GM12864 (cell line): Measurements from ENCODE around the gene BAIAP2L2.

Experiments used
- DNase-seq: peaks from one replicate; pipeline ENCODE4 v3.0.0-alpha.2; 2011; ENCODE audit warnings: low read depth
- H3K4me3 ChIP-seq: 2 replicates; pipeline ENCODE4 v1.5.1; 2011; ENCODE audit warnings: mild to moderate bottlenecking, low read depth, low read length, control low read depth
- TF ChIP-seq, protein P1 (sequence below): IDR thresholded peaks from 2 replicates; pipeline ENCODE4 v1.5.1; 2011; ENCODE audit warnings: low read depth, mild to moderate bottlenecking, moderate library complexity, low read length, control low read depth, inconsistent platforms; ENCODE audit errors: missing control alignments

Gene BAIAP2L2

DNA sequence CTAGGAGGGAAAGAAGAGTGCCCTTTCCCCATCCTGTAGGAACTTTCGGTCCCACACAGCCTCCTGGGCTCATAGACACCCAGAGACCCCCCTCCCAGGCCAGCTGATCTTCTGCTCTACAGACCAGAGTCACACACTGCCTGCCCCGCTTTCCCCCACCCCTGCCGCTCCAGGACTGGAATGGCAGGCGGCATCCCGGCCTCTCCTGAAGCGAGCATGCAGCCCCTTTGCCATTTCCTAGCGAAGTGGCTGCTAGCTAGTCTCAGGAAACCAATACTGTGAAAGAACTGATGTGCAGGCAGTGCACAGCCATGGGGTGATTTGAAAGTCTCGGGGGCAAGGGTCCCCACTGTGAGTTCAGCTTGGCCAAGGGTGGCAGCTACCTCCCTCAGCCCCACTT, 44.9 kb downstream of the BAIAP2L2 start:
- TF ChIP-seq, protein P1, sequence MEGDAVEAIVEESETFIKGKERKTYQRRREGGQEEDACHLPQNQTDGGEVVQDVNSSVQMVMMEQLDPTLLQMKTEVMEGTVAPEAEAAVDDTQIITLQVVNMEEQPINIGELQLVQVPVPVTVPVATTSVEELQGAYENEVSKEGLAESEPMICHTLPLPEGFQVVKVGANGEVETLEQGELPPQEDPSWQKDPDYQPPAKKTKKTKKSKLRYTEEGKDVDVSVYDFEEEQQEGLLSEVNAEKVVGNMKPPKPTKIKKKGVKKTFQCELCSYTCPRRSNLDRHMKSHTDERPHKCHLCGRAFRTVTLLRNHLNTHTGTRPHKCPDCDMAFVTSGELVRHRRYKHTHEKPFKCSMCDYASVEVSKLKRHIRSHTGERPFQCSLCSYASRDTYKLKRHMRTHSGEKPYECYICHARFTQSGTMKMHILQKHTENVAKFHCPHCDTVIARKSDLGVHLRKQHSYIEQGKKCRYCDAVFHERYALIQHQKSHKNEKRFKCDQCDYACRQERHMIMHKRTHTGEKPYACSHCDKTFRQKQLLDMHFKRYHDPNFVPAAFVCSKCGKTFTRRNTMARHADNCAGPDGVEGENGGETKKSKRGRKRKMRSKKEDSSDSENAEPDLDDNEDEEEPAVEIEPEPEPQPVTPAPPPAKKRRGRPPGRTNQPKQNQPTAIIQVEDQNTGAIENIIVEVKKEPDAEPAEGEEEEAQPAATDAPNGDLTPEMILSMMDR = no peak
- no peak for DNase-seq
- H3K4me3 ChIP-seq = no peak overlapping the region

GRCh38 chr22:38062791-38063190, 47.7 kb downstream of the BAIAP2L2 start:
- DNase-seq = no peak
- H3K4me3 ChIP-seq = no peak overlapping the region
- TF ChIP-seq, protein P1 = no peak

DNA sequence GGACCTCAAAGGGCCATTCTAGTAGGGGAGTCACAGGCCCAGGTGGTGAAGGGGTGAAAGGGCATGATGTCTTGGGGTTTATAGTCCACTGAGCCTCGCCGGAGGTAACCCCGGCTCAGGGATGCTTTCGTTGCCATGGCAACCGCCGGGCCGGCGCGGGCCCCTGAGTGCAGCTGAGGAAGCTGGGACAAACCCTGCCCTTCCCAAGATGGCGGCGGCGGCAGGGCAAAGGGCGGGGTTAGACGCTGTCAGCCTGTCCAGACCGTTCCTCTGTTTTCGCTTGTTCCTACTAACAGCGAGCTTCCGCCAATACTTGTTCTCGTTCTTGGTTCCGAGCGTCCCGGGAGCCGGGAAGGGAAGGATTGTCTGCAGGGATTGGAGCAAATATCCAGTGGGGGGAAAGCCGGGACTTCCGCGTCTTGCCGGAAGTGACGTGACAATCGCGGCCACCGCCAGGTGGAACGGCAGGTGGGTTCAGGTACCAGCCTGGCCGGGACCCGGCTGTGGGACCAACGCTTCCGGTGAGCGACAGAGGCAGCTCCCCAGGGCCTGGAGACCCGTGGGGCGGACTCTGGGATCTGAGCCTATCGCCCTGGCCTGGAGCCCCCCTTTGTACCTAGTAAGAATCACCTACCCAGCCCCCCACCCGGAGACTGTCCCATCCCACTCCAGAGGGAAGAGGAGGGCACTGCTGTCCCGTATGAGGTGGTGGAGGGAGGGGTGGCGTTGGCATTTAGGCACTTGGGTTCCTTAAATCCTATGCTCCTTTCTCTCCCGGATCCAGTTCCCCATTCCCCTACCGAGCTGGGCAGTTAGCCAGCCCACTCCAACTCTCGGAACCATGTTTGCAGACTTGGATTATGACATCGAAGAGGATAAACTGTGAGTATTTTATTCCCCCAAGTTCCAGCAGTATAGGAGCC, 53.3 kb downstream of the BAIAP2L2 start, which contains the start of gene PICK1:
Gene PICK1, plus strand, starts transcription at position 436 of the 923 bp plus-strand sequence. Its CDS starts 406 bp downstream, at position 842.
- peak; percentile 34 for DNase-seq
- TF ChIP-seq, protein P1 = no peak
- peak within 1 kb of the TSS; percentile 69 for H3K4me3 ChIP-seq

DNA sequence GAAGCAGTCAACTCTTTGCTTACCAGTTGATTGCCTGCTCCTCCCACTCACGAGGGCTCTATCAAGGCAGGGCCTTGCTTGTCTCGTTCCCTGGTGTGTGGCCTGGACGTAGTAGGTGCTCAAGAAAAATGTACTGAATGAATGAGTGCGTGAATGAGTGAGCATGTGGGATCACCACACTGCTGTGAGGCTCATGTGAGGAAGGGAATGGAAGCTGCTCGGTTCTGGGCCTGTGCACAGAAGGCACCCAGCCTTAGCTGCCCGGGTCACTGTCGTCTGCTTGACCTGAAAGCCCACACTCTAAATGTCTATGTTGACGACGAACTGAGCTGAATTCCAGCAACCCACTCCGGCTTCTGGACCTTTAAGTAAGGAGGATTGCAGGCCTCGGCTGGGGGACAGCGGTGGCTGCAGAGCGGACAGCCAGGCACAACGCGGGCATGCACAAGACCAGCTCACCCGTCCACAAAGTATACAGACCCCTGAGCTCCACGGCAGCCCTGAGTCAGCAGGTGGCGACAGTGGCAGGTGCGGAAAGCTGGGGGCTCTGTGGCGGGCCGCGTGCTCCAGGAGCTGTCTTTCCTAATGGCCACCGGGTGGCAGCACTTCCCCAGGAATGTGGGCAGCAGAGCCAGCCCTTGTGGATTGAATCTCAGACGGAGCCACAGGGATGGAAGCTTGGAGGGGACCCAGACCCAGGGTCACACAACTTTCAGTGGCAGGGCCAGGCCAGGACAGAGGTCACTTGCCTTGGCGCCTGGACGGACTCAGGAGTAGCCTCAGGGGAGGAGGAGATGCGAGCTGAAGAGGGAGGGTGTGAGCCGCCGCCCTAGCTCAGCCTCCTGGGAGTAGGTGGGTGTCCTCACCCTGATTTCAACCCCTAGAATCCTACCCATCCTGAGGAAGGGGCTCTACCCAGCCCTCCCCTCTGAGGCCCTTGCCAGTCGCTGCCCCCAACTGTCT, 58.3 kb downstream of the BAIAP2L2 start:
- H3K4me3 ChIP-seq = no peak overlapping the region
- TF ChIP-seq, protein P1 = peak; percentile 82
- DNase-seq = peak; percentile 29

GRCh38 chr22:38051261-38051660, 59.2 kb downstream of the BAIAP2L2 start:
- no peak for DNase-seq
- H3K4me3 ChIP-seq = no peak overlapping the region
- TF ChIP-seq, protein P1 = no peak

DNA sequence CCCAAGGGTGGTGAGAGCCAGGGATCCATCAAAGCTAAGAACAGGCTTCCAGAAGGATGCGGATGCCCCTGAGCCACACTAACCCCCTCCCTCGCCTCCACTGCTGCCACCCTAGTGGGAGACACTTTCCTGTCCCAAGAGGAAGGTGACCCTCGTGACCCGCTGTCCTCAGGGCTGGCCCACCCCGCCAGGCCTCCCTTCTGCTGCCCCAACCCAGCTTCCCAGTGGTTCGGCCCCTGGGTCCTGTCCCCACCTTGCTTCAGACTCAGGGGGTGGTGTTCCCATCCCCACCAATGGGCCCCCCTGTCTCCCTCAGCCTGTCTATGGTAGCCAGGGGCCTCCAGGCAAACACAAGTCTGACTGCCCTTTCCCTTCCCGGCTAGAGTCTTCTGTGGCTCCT, 59.8 kb downstream of the BAIAP2L2 start:
- H3K4me3 ChIP-seq = no peak overlapping the region
- TF ChIP-seq, protein P1 = no peak
- no peak for DNase-seq
